Adrenal gland (tissue), 5 donors: ENCODE measurements around the gene CLDN11.

Experiments used
- POLR2A ChIP-seq, 2 donors: fragments of 450-650 bp; IDR thresholded peaks; one replicate each; pipeline ENCODE4 v1.6.1; 2017; ENCODE audit warnings: antibody characterized with exemption in 2 of 2, mild to moderate bottlenecking in 2 of 2, moderate library complexity in 1 of 2
- TF ChIP-seq, protein P1 (sequence below), 6 experiments: fragments of 450-650 bp in 4 of 6; fragments of 200-600 bp in 2 of 6; sonication (generic) in 1 of 6; IDR thresholded peaks; 1 replicate in 5 of 6; 2 replicates in 1 of 6; pipeline versions ENCODE4 v1.5.1 to v1.8.0; 2016 to 2021; ENCODE audit warnings: antibody characterized with exemption in 6 of 6, mild to moderate bottlenecking in 2 of 6, moderate library complexity in 1 of 6
- donor health status: DM: no; HTN: no; CAD: no.

DNA sequence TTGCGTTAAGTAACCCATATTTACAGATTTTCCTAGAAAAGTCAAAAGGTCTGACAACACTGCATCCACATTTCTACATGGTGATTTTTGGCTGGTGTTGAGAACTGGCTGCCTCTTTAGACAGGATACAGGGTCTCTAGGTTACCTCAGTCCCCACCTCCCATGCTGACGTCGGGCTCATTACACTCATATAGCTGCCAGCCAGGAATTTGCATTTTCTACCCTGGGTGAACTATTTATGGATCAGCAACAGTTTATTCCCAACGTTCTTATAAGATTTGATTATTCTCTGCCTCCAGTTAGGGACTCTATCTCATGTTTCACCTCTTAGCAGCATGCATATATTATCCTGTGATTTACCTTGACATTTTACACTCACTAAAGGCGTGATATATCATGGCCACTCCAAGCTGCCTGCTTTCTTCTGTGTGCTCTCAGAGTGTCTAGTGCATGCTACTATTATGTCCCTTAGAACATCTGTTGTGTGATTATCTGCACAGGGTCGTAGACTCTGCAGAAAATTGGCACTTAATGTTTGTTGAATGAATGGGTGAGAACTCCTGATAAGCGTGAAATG is 49.0 kb downstream of the CLDN11 start:
- TF ChIP-seq, protein P1, sequence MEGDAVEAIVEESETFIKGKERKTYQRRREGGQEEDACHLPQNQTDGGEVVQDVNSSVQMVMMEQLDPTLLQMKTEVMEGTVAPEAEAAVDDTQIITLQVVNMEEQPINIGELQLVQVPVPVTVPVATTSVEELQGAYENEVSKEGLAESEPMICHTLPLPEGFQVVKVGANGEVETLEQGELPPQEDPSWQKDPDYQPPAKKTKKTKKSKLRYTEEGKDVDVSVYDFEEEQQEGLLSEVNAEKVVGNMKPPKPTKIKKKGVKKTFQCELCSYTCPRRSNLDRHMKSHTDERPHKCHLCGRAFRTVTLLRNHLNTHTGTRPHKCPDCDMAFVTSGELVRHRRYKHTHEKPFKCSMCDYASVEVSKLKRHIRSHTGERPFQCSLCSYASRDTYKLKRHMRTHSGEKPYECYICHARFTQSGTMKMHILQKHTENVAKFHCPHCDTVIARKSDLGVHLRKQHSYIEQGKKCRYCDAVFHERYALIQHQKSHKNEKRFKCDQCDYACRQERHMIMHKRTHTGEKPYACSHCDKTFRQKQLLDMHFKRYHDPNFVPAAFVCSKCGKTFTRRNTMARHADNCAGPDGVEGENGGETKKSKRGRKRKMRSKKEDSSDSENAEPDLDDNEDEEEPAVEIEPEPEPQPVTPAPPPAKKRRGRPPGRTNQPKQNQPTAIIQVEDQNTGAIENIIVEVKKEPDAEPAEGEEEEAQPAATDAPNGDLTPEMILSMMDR (IDR thresholded peaks at IDR 0.05) = no peak
- no peak for TF ChIP-seq POLR2A (IDR thresholded peaks at IDR 0.05)
